MM.1S (cell line): ENCODE results near the gene ATXN1.

Source experiments
- DNase-seq: peaks from one replicate; pipeline ENCODE4 v3.0.0-alpha.2; 2015
- H2AFZ ChIP-seq: fragments of 300-600 bp; sonication (generic); 2 replicates; pipeline ENCODE4 v1.6.0; 2016; ENCODE audit warnings: antibody characterized with exemption, low read length
- H3F3A ChIP-seq: fragments of 300-600 bp; sonication (generic); 2 replicates; pipeline ENCODE4 v1.6.1; 2016; ENCODE audit warnings: mild to moderate bottlenecking, antibody characterized with exemption, low read length, moderate library complexity, mixed read lengths; ENCODE audit not compliant: insufficient read depth
- H3K27ac ChIP-seq: fragments of 300-600 bp; sonication (generic); 2 replicates; pipeline ENCODE4 v1.5.1; 2016; ENCODE audit warnings: mild to moderate bottlenecking, low read length
- H3K27me3 ChIP-seq: fragments of 300-600 bp; sonication (generic); replicated peaks from 2 replicates; pipeline ENCODE4 v1.6.0; 2016; ENCODE audit warnings: low read length; ENCODE audit not compliant: insufficient read depth
- H3K36me3 ChIP-seq: fragments of 300-600 bp; sonication (generic); replicated peaks from 2 replicates; pipeline ENCODE4 v1.6.1; 2016; ENCODE audit warnings: mild to moderate bottlenecking, low read length, mixed read lengths; ENCODE audit not compliant: insufficient read depth
- H3K4me1 ChIP-seq: fragments of 300-600 bp; sonication (generic); 2 replicates; pipeline ENCODE4 v1.6.1; 2016; ENCODE audit warnings: low read length, mixed read lengths
- H3K4me2 ChIP-seq: fragments of 300-600 bp; sonication (generic); 2 replicates; pipeline ENCODE4 v1.6.0; 2016; ENCODE audit warnings: low read depth, low read length
- H3K4me3 ChIP-seq: fragments of 300-600 bp; sonication (generic); 2 replicates; pipeline ENCODE4 v1.5.1; 2016; ENCODE audit warnings: low read length, mixed read lengths
- H3K79me2 ChIP-seq: fragments of 300-600 bp; sonication (generic); 2 replicates; pipeline ENCODE4 v1.6.1; 2016; ENCODE audit warnings: mixed run types, low read length, mixed read lengths
- H3K9ac ChIP-seq: fragments of 300-600 bp; sonication (generic); 2 replicates; pipeline ENCODE4 v1.6.1; 2016; ENCODE audit warnings: low read length, mixed read lengths
- H3K9me2 ChIP-seq: fragments of 300-600 bp; sonication (generic); replicated peaks from 2 replicates; pipeline ENCODE4 v1.6.1; 2016; ENCODE audit warnings: mild to moderate bottlenecking, low read length, mixed read lengths; ENCODE audit not compliant: insufficient read depth
- H3K9me3 ChIP-seq: fragments of 300-600 bp; sonication (generic); replicated peaks from 2 replicates; pipeline ENCODE4 v1.6.1; 2016; ENCODE audit warnings: mild to moderate bottlenecking, low read length, mixed read lengths; ENCODE audit not compliant: insufficient read depth
- H4K20me1 ChIP-seq: fragments of 300-600 bp; sonication (generic); 2 replicates; pipeline ENCODE4 v1.6.1; 2016; ENCODE audit warnings: mild to moderate bottlenecking, low read length, moderate library complexity, mixed read lengths; ENCODE audit not compliant: insufficient read depth
- CTCF ChIP-seq: fragments of 300-600 bp; sonication (generic); IDR thresholded peaks from 2 replicates; pipeline ENCODE4 v1.5.1; 2016; ENCODE audit warnings: antibody characterized with exemption, low read length, mixed read lengths
- EZH2 ChIP-seq: fragments of 300-600 bp; sonication (generic); optimal IDR thresholded peaks from 2 replicates; pipeline ENCODE3; 2017; ENCODE audit warnings: low read depth, mild to moderate bottlenecking, antibody characterized with exemption, low read length, mixed read lengths
- EZH2phosphoT487 ChIP-seq: fragments of 300-600 bp; sonication (generic); IDR thresholded peaks from 2 replicates; pipeline ENCODE4 v1.6.1; 2018; ENCODE audit warnings: antibody characterized with exemption, low read length

The ATXN1 gene

GRCh38 chr6:16698162-16698533, 63.1 kb downstream of the ATXN1 start:
- H3K9me3 ChIP-seq: no peaks in the 10 kb centered on the region
- no peak overlapping the region for H3K4me3 ChIP-seq
- no peak overlapping the region for H3K4me2 ChIP-seq
- no peaks in the 10 kb centered on the region for H3K9me2 ChIP-seq
- H3K27me3 ChIP-seq: no peaks in the 10 kb centered on the region
- no peaks in the 10 kb centered on the region for H3K36me3 ChIP-seq
- no peaks in the 10 kb centered on the region for H4K20me1 ChIP-seq
- TF ChIP-seq CTCF (no peak), EZH2phosphoT487 (no peak), EZH2 (no peak)
- no peaks in the 10 kb centered on the region for H3F3A ChIP-seq
- H2AFZ ChIP-seq: no peak overlapping the region
- H3K79me2 ChIP-seq: peaks cover 23% of the 10 kb centered on the region; the same call in 1 of the 2 replicates
- no peak overlapping the region for H3K9ac ChIP-seq
- no peaks in the 10 kb centered on the region for H3K4me1 ChIP-seq
- no peak for DNase-seq
- no peak overlapping the region for H3K27ac ChIP-seq

GRCh38 chr6:16697437-16698161, 63.7 kb downstream of the ATXN1 start:
- no peaks in the 10 kb centered on the region for H3K9me2 ChIP-seq
- TF ChIP-seq CTCF: no peak
- no peaks in the 10 kb centered on the region for H3K27me3 ChIP-seq
- H3K4me3 ChIP-seq: no peak overlapping the region
- H3K4me2 ChIP-seq: no peak overlapping the region
- H3K9me3 ChIP-seq: no peaks in the 10 kb centered on the region
- no peaks in the 10 kb centered on the region for H3K4me1 ChIP-seq
- no peak overlapping the region for H2AFZ ChIP-seq
- H3K36me3 ChIP-seq: no peaks in the 10 kb centered on the region
- H3F3A ChIP-seq: no peaks in the 10 kb centered on the region
- H4K20me1 ChIP-seq: no peaks in the 10 kb centered on the region
- no peak for DNase-seq
- H3K27ac ChIP-seq: no peak overlapping the region
- no peak overlapping the region for H3K9ac ChIP-seq
- H3K79me2 ChIP-seq: peaks cover 23% of the 10 kb centered on the region; the same call in 1 of the 2 replicates

GRCh38 chr6:16696496-16696895, 64.8 kb downstream of the ATXN1 start:
- H3K9me2 ChIP-seq: no peaks in the 10 kb centered on the region
- peaks cover 8% of the 10 kb centered on the region for H3K4me1 ChIP-seq
- H3K9me3 ChIP-seq: no peaks in the 10 kb centered on the region
- no peak overlapping the region for H3K4me2 ChIP-seq
- no peak for DNase-seq
- 0 out of 2 replicates have a peak, but pooled peaks cover 3% of the 10 kb centered on the region for H3F3A ChIP-seq
- H3K27ac ChIP-seq: no peak overlapping the region
- no peak overlapping the region for H3K9ac ChIP-seq
- peaks cover 23% of the 10 kb centered on the region; the same call in 1 of the 2 replicates for H3K79me2 ChIP-seq
- H3K36me3 ChIP-seq: no peaks in the 10 kb centered on the region
- TF ChIP-seq EZH2 (no peak), EZH2phosphoT487 (no peak), CTCF (no peak)
- no peaks in the 10 kb centered on the region for H4K20me1 ChIP-seq
- no peak overlapping the region for H3K4me3 ChIP-seq
- H2AFZ ChIP-seq: no peak overlapping the region
- no peaks in the 10 kb centered on the region for H3K27me3 ChIP-seq
